ENCODE results near the gene IL32. TPM values are rescaled to one million over a fixed set of nuclear protein-coding genes. Genes with fewer than 3 reads are reported as not detected.

IL32 gene
- total RNA-seq, 2 experiments from 2014 or later = 378 to 383 TPM

- POLR2A ChIA-PET = interaction anchor here (0.9 to 5.4 kb wide), 11 partner anchors 10 to 139 kb away, joined by 3 to 70 read pairs (median 7); partner anchors contain the start of genes ZNF213 and ZSCAN10
- H3K27ac Mint-ChIP-seq = peak overlapping the region; percentile 83
- H3K27ac ChIP-seq (ENCODE audit: low read depth in 1 of 2, low read length in 2 of 2) = no peak overlapping the region
- DNase-seq = peak in 1 of 14 experiments; percentile 19
- peaks cover 13% of the 10 kb centered on the region for H3K36me3 Mint-ChIP-seq (ENCODE audit: low read depth)
- no peaks in the 10 kb centered on the region for H3K9me3 ChIP-seq (ENCODE audit: control insufficient read depth in 1 of 2, insufficient read depth in 1 of 2, low read length in 2 of 2)
- no peak overlapping the region for H3K4me3 ChIP-seq (ENCODE audit: low read length)
- no peak for ATAC-seq (ENCODE audit: poor library complexity)
- TF ChIP-seq, protein P1, sequence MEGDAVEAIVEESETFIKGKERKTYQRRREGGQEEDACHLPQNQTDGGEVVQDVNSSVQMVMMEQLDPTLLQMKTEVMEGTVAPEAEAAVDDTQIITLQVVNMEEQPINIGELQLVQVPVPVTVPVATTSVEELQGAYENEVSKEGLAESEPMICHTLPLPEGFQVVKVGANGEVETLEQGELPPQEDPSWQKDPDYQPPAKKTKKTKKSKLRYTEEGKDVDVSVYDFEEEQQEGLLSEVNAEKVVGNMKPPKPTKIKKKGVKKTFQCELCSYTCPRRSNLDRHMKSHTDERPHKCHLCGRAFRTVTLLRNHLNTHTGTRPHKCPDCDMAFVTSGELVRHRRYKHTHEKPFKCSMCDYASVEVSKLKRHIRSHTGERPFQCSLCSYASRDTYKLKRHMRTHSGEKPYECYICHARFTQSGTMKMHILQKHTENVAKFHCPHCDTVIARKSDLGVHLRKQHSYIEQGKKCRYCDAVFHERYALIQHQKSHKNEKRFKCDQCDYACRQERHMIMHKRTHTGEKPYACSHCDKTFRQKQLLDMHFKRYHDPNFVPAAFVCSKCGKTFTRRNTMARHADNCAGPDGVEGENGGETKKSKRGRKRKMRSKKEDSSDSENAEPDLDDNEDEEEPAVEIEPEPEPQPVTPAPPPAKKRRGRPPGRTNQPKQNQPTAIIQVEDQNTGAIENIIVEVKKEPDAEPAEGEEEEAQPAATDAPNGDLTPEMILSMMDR (IDR thresholded peaks at IDR 0.05) = no peak
- H3K36me3 ChIP-seq (ENCODE audit: insufficient read depth, low read length) = peaks cover 3% of the 10 kb centered on the region
- H3K9me3 Mint-ChIP-seq = no peaks in the 10 kb centered on the region
- peak overlapping the region; percentile 95 for H3K4me3 Mint-ChIP-seq
- peaks cover 84% of the 10 kb centered on the region for H3K4me1 ChIP-seq (ENCODE audit: insufficient read depth, low read length)
- no peaks in the 10 kb centered on the region for H3K27me3 ChIP-seq (ENCODE audit: control insufficient read depth in 1 of 2, insufficient read depth in 2 of 2, low read length in 2 of 2)
- intact Hi-C loops (cut with DNase I, micrococcal nuclease) = no loop called here
- H3K27me3 Mint-ChIP-seq = no peaks in the 10 kb centered on the region
- H3K4me1 Mint-ChIP-seq (ENCODE audit: low read depth) = peaks cover 61% of the 10 kb centered on the region
- CTCF ChIA-PET = interaction anchor here (0.7 to 3.1 kb wide), 9 partner anchors 12 to 106 kb away, joined by 3 to 62 read pairs (median 3); partner anchors contain the start of genes TNFRSF12A and ZNF213
These were observed 4.9 kb upstream of the IL32 start for GRCh38 chr16:3060339-3061127.

DNA sequence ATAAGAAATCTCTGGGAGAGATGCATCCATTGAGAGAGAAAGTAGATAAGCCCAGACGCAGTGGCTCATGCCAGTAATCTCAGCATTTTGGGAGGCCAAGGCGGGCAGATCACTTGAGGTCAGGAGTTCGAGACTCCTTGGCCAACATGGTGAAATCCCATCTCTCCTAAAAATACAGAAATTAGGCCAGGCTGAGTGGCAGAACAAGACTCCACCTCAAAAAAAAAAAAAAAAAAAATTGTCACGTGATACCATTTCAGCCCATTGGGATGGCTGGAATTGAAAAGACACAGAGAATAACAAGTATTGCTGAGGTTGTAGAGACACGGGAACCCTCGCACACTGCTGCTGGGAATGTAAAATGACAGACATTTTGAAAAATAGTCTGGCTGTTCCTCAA, 2.9 kb upstream of the IL32 start:
- Mint-ChIP-seq H3K4me1 (ENCODE audit: low read depth) (peaks cover 61% of the 10 kb centered on the region), H3K4me3 (peak overlapping the region; percentile 99), H3K9me3 (no peaks in the 10 kb centered on the region), H3K27me3 (no peaks in the 10 kb centered on the region), H3K36me3 (ENCODE audit: low read depth) (peaks cover 29% of the 10 kb centered on the region), H3K27ac (peak overlapping the region; percentile 97)
- intact Hi-C loops (cut with DNase I, micrococcal nuclease) = no loop called here
- DNase-seq (peak in 1 of 14 experiments; percentile 4), ATAC-seq (ENCODE audit: poor library complexity) (no peak)
- no peaks in the 10 kb centered on the region for H3K9me3 ChIP-seq (ENCODE audit: control insufficient read depth in 1 of 2, insufficient read depth in 1 of 2, low read length in 2 of 2)
- no peak overlapping the region for H3K27ac ChIP-seq (ENCODE audit: low read depth in 1 of 2, low read length in 2 of 2)
- H3K4me1 ChIP-seq (ENCODE audit: insufficient read depth, low read length) = peaks cover 72% of the 10 kb centered on the region
- H3K36me3 ChIP-seq (ENCODE audit: insufficient read depth, low read length) = peaks cover 10% of the 10 kb centered on the region
- no peaks in the 10 kb centered on the region for H3K27me3 ChIP-seq (ENCODE audit: control insufficient read depth in 1 of 2, insufficient read depth in 2 of 2, low read length in 2 of 2)
- ChIA-PET POLR2A (interaction anchor here (5.4 to 5.9 kb wide), 2 partner anchors 14 to 66 kb away, joined by 70 to 137 read pairs; no protein-coding TSS in a partner anchor), CTCF (interaction anchor here (1.0 to 4.9 kb wide), 4 partner anchors 31 to 88 kb away, joined by 3 to 33 read pairs (median 4); no protein-coding TSS in a partner anchor)
- no peak overlapping the region for H3K4me3 ChIP-seq (ENCODE audit: low read length)
- TF ChIP-seq, protein P1 (IDR thresholded peaks at IDR 0.05) = no peak

DNA sequence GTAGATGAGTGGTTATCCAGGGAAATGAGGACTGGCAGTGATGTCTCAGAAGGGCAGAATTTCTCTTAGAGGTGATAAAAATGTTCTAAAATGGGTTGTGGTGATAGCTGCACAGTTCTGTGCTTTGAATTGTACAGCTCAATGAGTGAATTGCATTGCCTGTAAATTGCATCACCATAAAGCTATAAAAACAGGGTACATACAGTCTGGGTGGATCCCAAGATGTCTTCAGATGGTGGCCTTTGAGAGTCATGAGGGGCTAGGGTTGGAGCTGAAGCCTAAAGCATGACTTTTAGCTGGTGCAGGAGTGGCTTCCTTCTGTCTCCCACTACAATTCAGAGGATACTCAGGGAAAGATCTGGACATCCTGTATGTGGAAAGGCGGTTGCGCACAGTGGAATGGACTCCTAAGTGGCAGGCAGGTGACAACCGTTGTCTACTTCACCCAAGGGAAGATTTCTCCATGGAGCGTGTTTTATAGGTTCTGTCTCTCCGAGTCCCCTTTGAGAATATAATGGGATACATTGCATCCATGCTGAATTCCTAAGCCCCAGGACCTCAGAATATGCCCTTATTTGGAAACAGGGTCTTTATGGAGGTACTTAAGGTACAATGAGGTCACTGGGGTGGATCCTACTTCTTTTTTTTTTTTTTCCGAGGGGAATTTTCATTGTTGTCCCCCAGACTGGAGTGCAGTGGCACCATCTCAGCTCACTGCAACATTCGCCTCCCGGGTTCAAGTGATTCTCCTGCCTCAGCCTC, 1.6 kb upstream of the IL32 start:
- H3K9me3 ChIP-seq (ENCODE audit: control insufficient read depth in 1 of 2, insufficient read depth in 1 of 2, low read length in 2 of 2) = no peaks in the 10 kb centered on the region
- ChIA-PET CTCF (interaction anchor here (1.0 to 4.9 kb wide), 4 partner anchors 32 to 86 kb away, joined by 3 to 33 read pairs (median 4); no protein-coding TSS in a partner anchor), POLR2A (interaction anchor here (0.6 to 6.5 kb wide), 11 partner anchors 9 to 86 kb away, joined by 3 to 137 read pairs (median 6); partner anchors contain the start of gene ZNF213)
- peaks cover 62% of the 10 kb centered on the region for H3K4me1 Mint-ChIP-seq (ENCODE audit: low read depth)
- H3K4me3 Mint-ChIP-seq = peak overlapping the region; percentile 99
- ATAC-seq (ENCODE audit: poor library complexity) (no peak), DNase-seq (peak in 1 of 14 experiments; percentile 10)
- H3K27ac Mint-ChIP-seq = peak overlapping the region; percentile 97
- TF ChIP-seq, protein P1 (IDR thresholded peaks at IDR 0.05) = no peak
- H3K27ac ChIP-seq (ENCODE audit: low read depth in 1 of 2, low read length in 2 of 2) = peak overlapping the region; percentile 4 to 98
- H3K9me3 Mint-ChIP-seq = no peaks in the 10 kb centered on the region
- H3K4me1 ChIP-seq (ENCODE audit: insufficient read depth, low read length) = peaks cover 75% of the 10 kb centered on the region
- H3K4me3 ChIP-seq (ENCODE audit: low read length) = no peak overlapping the region
- H3K36me3 ChIP-seq (ENCODE audit: insufficient read depth, low read length) = peaks cover 23% of the 10 kb centered on the region
- intact Hi-C loops (cut with DNase I, micrococcal nuclease) = no loop called here
- H3K27me3 ChIP-seq (ENCODE audit: control insufficient read depth in 1 of 2, insufficient read depth in 2 of 2, low read length in 2 of 2) = no peaks in the 10 kb centered on the region
- no peaks in the 10 kb centered on the region for H3K27me3 Mint-ChIP-seq
- peaks cover 37% of the 10 kb centered on the region for H3K36me3 Mint-ChIP-seq (ENCODE audit: low read depth)
